Neutrophil (primary cell): ENCODE data around the gene FBXW5.

Experiments used
- H3K27ac ChIP-seq: fragments of 200-600 bp; sonication (generic); 2 replicates; pipeline ENCODE4 v1.5.1; 2016; ENCODE audit warnings: mild to moderate bottlenecking, moderate library complexity
- H3K27me3 ChIP-seq: fragments of 200-600 bp; sonication (generic); 2 replicates; pipeline ENCODE4 v1.6.0; 2016; ENCODE audit warnings: mild to moderate bottlenecking
- H3K36me3 ChIP-seq: fragments of 200-600 bp; sonication (generic); 2 replicates; pipeline ENCODE4 v1.5.1; 2017
- H3K4me1 ChIP-seq, 2 experiments: fragments of 200-600 bp in 1 of 2; sonication (generic) in 1 of 2; 1 replicate in 1 of 2; 2 replicates in 1 of 2; pipeline versions ENCODE4 v1.5.1 to v1.6.1; 2013 to 2016; ENCODE audit warnings: low read depth in 1 of 2, low read length in 1 of 2, mild to moderate bottlenecking in 1 of 2, moderate library complexity in 1 of 2; ENCODE audit not compliant: control insufficient read depth in 1 of 2, insufficient read depth in 1 of 2
- H3K4me3 ChIP-seq, 2 experiments: fragments of 200-600 bp in 1 of 2; sonication (generic) in 1 of 2; 1 replicate in 1 of 2; 2 replicates in 1 of 2; pipeline ENCODE4 v1.5.1; 2013 to 2016; ENCODE audit warnings: low read depth in 1 of 2, low read length in 1 of 2, mild to moderate bottlenecking in 1 of 2, moderate library complexity in 1 of 2
- H3K9me3 ChIP-seq: fragments of 200-600 bp; sonication (generic); 2 replicates; pipeline ENCODE4 v1.5.1; 2016
- TF ChIP-seq, protein P1 (sequence below): fragments of 200-600 bp; sonication (generic); IDR thresholded peaks from 2 replicates; pipeline ENCODE4 v1.5.1; 2016; ENCODE audit warnings: antibody characterized with exemption

Gene FBXW5

DNA sequence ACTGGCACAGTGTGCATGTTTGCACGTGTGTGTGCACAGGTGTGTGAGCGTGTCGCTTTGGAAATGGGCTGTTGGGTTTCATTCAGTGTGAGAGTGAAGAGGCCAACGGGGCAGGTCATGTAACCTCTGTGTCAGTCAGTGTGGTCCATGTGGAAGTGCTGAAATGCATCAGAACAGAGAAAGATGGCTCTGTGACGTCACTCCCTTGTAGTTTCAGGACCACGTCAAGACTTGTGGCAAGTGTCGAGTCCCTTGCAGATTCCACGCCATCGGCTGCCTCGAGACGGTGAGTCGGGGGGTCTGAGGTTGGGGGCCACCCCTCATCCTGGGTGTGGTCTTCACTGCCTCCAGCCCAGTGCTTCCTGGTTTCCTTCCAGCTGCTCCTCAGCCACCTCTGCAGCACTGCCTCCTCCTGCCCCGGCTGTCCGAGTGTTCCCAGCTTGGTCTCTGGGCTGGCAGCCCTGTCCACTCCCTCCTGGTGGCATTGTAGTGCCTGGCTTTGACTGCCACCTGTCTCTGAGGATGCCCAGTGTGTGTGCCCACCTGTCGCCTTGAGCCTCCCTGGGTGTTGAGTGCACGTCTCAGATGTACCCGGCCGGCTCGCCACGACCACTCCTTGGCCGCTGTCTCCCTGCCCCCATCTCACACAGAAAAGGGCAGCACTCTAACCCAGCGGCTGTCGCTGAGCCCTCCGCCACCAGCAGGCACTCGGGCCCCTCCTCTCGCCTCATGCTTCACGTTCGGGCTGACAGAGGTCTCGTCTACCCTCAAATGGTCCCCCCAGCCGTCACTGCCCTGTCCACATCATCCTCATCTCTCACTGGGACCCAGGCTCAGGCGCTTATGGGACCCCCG is 28.0 kb downstream of the FBXW5 start:
- Histone ChIP-seq H3K27ac (peak overlapping the region; percentile 85), H3K27me3 (no peaks in the 10 kb centered on the region), H3K4me1 (peaks cover 64 to 68% of the 10 kb centered on the region in 2 experiments), H3K4me3 (no peak overlapping the region), H3K36me3 (peaks cover 20% of the 10 kb centered on the region), H3K9me3 (no peaks in the 10 kb centered on the region)
- TF ChIP-seq, protein P1, sequence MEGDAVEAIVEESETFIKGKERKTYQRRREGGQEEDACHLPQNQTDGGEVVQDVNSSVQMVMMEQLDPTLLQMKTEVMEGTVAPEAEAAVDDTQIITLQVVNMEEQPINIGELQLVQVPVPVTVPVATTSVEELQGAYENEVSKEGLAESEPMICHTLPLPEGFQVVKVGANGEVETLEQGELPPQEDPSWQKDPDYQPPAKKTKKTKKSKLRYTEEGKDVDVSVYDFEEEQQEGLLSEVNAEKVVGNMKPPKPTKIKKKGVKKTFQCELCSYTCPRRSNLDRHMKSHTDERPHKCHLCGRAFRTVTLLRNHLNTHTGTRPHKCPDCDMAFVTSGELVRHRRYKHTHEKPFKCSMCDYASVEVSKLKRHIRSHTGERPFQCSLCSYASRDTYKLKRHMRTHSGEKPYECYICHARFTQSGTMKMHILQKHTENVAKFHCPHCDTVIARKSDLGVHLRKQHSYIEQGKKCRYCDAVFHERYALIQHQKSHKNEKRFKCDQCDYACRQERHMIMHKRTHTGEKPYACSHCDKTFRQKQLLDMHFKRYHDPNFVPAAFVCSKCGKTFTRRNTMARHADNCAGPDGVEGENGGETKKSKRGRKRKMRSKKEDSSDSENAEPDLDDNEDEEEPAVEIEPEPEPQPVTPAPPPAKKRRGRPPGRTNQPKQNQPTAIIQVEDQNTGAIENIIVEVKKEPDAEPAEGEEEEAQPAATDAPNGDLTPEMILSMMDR = no peak

DNA sequence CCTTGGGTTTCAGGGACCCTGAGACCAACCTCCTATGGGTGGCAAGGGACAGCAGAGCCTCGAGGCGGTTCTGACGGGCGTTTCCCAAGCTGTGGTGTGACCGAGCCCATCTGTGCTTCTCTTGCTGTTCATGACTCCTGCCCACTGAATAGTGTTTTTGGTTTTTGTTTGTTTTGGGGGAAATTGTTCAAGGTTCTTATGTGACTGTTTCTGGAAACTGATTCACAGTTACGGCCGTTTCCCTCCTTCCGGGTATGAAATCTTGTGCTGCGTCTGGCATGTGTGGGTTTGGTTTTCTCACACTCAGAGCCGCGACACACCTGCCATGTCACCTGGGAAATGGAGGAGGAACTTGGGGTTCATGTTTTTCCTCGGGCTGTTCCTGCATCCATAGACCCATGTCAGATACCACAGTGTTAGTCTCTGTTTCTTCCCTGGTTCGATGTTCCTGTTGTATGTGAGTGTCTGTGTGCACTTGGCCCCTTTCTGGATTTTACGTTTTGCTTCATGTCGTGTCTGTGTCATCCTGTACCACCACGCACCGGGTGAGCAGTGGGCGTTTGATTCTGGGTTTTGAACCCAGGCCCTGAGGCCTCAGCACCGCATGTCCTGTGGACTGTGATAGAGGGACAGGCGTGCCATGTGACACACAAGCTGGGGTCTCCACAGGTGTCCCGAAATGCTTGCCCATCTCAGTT is 28.8 kb downstream of the FBXW5 start:
- H3K4me1 ChIP-seq = peaks cover 67 to 75% of the 10 kb centered on the region in 2 experiments
- no peaks in the 10 kb centered on the region for H3K27me3 ChIP-seq
- H3K36me3 ChIP-seq = peaks cover 12% of the 10 kb centered on the region
- H3K27ac ChIP-seq = peak overlapping the region; percentile 85
- H3K9me3 ChIP-seq = no peaks in the 10 kb centered on the region
- TF ChIP-seq, protein P1 = no peak
- no peak overlapping the region for H3K4me3 ChIP-seq

DNA sequence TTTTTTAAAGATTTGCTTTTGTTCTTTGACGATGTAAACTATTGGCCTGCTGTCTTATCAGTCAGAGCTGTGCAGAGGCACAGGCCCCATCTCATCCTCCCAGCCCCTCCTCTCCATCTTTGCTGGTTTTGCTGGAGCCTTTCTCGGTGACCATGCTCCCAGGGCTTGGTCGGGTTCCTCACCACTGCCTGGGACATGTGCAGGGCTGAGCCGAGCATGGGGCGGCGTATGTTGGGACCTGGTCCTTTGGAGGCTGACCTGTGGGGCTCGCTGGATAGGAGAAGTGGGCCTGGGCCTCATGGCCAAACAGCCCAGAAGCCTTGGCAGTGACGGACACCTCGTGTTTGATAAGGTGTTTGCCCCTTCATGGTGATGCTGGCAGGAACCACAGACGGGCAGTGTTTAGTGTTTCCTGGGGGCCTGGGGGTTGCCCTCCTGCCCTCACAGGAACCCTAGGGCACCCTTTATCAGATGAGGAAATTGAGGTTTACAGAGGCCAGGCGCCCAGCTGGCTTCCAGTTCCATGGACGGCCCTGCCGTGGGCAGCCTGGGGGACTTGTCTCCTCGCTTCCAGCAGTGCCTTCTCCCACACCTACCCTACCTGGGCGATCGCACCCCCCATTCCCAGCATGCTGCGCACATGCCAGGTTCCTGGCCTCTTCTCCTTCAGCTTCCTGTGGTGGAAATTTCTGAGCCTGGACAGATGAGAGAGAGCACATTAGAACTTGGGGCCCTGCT is 30.7 kb downstream of the FBXW5 start:
- Histone ChIP-seq H3K4me3 (peak overlapping the region in 1 of 2 experiments; percentile 9), H3K4me1 (peaks cover 67 to 77% of the 10 kb centered on the region in 2 experiments), H3K27me3 (no peaks in the 10 kb centered on the region), H3K36me3 (peaks cover 11% of the 10 kb centered on the region), H3K27ac (peak overlapping the region; percentile 85), H3K9me3 (no peaks in the 10 kb centered on the region)
- TF ChIP-seq, protein P1 = no peak

DNA sequence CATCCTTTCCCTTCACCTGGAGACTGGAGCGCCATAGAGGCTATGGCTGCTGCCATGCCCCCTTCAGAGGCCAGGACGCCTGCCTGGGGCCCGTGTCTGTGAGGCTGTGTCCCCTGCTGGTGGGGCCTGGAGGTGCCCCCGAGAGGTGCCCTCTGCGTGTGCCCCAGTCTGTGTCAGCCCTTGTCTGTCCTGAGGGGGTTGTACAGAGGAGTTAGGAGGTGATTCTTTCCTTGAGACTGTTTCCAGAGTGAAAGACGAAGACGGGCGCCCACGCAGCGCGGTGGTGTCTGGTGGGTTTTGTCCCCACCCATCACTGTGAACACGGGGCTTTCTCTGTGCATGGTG is 33.7 kb downstream of the FBXW5 start:
- H3K36me3 ChIP-seq = peaks cover 35% of the 10 kb centered on the region
- TF ChIP-seq, protein P1 = no peak
- H3K27me3 ChIP-seq = no peaks in the 10 kb centered on the region
- no peaks in the 10 kb centered on the region for H3K9me3 ChIP-seq
- no peak overlapping the region for H3K27ac ChIP-seq
- peaks cover 43 to 52% of the 10 kb centered on the region in 2 experiments for H3K4me1 ChIP-seq
- no peak overlapping the region for H3K4me3 ChIP-seq

DNA sequence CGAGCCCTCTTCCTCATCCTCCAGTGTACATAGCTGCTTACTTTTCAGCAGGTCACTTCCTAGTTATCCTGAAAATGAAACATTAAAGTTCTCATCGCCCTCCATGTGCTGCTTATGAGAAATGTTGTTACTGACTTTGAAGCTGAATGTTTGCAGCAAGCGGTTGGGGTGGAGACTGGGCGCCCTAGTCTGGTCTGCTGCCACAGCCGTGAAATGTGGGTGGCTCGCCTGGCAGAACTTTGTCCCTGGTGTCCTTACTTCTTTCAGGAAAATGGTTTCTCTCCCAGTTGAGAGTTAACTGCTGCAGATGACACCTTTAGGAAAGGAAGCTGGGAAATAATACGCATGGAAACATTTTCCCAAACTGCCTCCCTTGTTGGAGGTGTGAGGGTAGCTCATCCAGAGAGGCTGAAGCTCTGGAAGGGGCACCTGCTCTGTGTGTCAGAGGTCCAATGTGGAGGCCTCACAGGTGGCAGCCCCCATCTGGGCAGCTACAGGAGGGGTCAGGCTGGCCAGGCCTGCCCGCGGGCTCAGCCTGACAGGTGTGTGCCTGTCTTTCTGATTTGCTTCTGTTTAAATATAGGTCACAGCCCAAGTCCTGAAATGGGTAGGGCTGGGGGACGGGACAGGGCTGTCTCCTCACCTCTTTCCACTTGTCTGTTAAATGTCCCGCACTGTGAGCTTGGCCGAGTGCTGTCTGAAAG is 34.2 kb downstream of the FBXW5 start:
- Histone ChIP-seq H3K4me1 (peaks cover 38 to 46% of the 10 kb centered on the region in 2 experiments), H3K9me3 (no peaks in the 10 kb centered on the region), H3K27ac (peak overlapping the region; percentile 3), H3K36me3 (peaks cover 39% of the 10 kb centered on the region), H3K4me3 (no peak overlapping the region), H3K27me3 (no peaks in the 10 kb centered on the region)
- TF ChIP-seq, protein P1 = no peak
